ENCODE data around the gene KRT14. TPM values are rescaled to one million over a fixed set of nuclear protein-coding genes. Genes with fewer than 3 reads are reported as not detected.
A peak's percentile ranks its signal among the peaks of the same experiment; 100 is the strongest.
"Not testable (repeated sequence)": the region's sequence is repeated elsewhere in the genome, so short reads cannot be mapped to it uniquely, and the experiment has no call there.

KRT14 gene
- total RNA-seq, 1 donor from 2014 or later = 0.85 TPM

- DNase-seq = no peak
These were observed 40.8 kb downstream of the KRT14 start for GRCh38 chr17:41545829-41546410.

DNA sequence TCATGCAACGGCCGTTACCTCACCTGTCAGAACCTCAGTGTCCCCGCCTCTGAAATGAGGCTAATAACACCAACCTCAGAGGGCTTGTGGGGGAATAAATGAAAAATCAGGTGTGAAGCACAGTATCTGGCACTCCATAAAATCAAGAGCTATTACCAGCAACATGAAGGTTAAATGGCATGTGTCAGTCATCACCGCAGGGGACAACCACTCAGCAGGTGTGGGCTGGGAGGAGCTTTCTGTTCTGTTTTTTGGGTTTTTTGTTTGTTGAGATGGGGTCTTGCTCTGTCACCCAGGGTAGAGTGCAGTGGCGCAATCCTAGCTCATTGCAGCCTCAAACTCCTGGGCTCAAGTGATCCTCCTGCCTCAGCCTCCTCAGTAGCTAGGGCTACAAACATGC lies 41.8 kb downstream of the KRT14 start:
- DNase-seq = no peak

DNA sequence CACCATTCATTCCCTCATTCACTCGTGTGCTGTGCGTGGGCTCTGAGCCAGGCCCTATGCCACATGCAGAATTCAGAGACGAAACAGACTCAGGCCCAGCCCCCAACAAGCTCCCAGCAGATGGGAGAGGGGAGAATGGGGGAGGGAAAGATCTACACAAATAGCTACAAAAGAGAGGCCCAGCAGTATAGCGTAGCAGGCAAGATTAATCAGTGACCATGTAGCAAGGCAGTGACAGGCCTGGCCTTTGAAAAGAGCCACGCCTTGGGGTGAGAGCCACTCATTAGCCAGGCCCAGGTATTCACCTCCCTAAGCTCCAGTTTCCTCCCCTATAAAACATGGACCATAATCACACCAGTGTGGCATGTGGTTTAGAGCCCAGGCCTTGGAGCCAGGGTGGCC lies 42.2 kb downstream of the KRT14 start:
- DNase-seq = no peak

DNA sequence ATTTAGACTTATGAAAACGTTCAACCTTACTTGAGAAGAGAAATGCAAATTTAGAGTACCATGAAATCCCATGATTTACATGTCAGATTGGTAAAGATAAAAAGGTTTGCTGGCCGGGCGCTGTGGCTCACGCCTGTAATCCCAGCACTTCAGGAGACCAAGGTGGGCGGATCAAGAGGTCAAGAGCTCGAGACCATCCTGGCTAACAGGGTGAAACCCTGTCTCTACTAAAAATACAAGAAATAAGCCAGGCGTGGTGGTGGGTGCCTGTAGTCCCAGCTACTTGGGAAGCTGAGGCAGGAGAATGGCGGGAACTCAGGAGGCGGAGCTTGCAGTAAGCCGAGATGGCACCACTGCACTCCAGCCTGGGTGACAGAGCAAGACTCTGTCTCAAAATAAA lies 43.9 kb downstream of the KRT14 start:
- not testable (repeated sequence) for DNase-seq

DNA sequence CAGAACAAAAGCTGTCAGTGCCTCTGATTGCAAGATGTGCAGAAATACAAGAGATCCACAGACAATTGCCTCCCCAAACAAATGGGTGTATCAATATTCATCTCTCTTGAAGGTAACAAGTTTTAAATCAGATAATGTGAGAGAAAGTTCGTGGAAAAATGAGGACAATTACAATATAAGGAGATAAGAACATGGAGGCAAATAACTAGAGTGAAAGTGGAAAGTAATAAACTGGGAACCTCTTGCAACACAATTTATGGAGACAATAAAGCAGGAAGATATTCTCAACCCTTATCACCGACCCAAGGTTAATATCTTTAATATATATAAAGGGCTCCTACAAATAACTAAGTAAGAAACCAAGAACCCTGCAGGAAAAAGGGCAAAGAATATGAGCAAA lies 44.3 kb downstream of the KRT14 start:
- DNase-seq = no peak

DNA sequence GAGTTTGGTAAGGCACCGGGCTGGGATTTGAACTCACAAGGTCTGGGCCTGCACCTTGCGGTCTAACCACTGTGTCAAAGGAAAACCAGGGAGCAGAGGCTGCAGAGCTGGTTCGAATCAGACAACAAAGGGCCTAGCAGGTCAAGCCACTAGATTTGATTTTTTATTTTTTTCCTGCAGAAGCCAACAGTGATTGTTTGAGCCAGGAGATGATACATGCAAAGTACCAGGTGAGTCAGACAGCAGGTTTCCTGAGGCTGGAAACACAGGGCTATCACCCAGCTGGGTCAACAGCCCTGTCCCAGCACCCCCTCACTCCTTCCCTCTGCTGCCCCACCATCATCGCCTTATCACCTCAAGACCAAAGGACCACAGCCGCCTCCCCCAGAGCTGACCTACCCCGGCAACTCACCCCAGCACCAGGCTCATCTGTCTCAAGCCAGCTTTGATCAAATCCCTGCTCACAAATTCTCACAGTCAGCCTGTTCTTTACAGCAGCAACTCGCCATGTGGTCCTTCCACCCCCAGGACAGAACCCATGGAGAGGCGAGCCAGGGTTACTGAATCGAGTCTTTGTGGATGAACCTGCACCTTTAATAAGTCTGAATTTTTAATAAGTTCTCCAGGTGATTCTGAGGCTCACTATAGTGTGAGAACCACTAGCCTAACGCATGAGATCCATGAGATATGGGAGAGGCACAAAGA lies 45.6 kb downstream of the KRT14 start:
- peak; percentile 50 for DNase-seq

GRCh38 chr17:41539979-41540701 lies 46.6 kb downstream of the KRT14 start:
- DNase-seq = no peak

GRCh38 chr17:41539071-41539492 lies 47.6 kb downstream of the KRT14 start:
- DNase-seq = no peak

GRCh38 chr17:41538565-41538991 lies 48.1 kb downstream of the KRT14 start:
- no peak for DNase-seq

DNA sequence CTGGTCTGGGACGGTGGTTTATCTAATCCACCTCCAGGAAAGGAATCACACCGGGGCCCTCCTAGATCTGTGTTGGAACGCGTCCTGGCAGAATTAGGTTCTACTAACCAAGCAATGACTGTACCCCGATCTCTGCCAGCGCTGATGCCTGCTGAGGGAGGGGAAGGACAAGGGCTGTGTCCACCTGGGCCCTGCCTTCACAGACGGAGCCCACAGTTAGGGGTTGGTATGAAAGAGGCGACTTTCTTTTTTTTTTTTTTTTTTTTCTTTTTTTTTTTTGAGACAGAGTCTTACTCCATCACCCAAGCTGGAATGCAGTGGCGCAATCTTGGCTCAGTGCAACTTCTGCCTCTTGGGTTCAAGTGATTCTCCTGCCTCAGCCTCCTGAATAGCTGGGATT lies 48.7 kb downstream of the KRT14 start:
- no peak for DNase-seq

DNA sequence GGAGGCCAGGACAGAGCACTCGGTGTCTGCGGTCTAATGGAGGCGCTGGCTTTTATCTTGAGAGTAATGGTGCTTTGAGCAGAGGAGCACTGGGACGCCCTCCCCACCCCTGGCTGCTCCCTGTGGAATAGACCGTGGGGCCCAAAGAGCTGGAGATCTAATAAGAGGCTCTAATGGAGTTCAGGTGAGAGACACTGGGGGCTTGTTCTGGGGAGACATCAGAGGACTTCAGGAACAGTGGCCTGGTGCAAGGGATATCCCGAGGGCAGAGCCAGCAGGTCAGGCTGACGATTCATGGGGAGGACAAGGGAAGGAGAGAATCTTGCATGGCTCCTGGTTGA lies 49.1 kb downstream of the KRT14 start:
- no peak for DNase-seq

DNA sequence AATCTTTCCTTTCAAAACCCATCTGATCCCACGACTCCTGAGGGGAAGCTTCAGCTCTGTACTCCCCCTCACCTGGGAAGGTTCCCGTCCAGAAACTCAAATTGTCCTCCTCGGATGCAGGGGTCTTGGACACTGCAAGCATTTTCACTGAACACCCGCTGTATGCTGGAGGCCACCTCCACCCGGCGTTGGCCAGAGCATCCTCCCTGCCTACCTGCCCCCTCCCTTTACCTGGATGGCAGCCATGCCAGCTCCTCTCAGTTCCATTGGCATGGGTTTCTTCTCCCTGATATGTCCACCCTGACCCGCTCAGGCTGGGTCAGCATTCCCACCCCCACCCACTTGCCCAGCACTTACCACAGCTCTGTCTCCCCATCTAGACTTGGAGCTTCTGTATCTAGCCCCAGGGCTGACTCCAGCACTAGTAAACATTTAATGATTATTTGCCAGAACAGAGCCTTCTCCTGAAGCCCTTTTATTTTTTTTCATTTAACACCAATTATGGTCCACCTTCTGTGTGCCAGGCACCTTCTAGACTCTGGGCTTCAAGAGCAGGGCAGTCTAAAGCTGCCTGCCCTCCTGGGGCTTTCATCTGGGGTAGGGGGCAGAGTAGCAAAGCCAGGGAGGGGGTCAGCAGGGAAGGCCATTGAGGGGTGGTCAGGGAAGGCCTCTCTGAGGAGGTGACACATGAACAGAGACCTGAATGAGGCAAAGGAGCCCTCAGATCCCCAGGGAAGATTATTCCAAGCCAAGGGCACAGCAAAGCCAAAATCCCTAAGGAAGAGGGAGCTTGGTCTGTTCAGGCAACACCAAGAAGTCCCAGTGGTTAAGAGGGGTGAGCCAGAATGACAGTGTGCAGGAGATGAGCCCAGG lies 49.7 kb downstream of the KRT14 start:
- no peak for DNase-seq

DNA sequence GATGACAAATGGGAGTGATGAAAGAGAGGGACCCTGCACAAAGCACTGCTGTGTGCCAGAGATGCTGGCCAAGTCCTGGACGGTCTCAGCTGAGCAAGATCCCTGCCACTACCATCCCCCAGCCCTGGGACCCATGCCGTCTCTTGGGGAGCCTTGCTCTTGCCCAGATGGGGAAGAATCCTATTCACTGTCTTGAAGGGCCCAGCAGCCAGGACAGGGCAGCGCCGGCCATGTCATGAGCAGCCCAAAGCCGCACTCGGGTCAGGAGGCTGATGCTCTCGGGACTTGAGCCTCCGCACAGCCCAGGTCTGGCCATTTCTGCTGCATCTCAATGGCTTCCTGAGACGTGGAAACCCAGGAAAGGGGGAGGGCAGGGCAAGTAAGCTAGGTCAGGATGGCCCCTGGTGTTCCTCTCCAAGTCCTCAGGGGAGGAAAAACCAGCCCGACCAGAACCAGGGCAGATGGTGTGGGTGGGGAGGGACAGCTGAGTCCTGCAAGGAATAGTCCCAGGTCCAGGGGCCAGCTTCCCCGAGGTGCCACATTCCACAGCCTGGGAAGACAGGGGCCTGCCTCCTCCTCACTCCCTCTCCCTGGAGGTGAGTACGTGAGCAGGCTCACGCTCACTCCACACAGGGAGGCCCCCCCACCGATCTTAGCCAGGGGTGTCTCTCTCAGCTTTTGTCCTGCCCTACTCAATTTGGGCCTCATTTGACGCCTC lies 50.8 kb downstream of the KRT14 start:
- no peak for DNase-seq

- DNase-seq = no peak
These were observed 51.7 kb downstream of the KRT14 start for GRCh38 chr17:41534899-41535546.

DNA sequence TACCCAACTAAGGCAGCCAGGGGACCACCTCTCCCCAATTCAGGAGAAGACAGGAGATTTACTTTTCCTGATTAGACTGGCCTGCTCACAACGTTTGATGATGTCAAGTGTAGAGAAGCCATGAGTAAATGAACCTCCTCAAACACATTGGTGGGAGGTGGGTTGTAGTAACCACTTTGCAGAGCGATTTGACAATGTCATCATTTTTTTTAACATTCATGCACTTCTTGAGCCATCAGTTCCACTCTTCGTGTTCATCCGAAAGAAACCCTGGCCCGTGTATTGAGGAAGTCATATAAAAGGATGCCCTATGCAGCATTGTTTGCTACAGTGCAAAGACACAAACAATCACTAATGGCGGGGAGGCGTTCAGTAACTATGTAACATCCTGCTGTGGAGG lies 53.1 kb downstream of the KRT14 start:
- DNase-seq = no peak

DNA sequence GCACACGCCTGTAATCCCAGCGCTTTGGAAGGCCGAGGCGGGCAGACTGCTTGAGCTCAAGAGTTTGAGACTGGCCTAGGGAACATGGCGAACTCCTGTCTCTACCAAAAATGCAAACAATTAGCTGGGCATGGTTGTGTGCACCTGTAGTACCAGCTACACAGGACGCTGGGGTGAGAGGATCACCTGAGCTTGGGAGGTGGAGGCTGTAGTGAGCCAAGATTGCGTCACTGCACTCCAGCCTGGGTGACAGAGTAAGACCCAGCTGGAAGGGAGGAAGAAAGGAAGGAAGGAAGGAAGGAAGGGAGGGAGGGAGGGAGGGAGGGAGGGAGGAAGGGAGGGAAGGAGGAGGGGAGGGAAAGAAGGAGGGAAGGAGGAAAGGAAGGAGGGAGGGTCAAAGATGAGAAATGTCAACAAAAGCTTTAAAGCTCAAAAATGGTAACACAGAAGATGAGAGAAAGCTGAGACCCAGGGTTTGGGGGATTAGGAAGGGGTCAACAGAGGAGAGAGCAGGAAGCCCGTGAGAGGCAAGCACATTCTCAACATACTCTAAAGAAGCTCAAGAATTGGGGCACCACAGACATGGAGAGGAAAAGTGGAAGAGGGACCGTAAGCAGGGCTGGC lies 53.6 kb downstream of the KRT14 start:
- no peak for DNase-seq

Other genes starting within 250 kb of the KRT14 start
- gene KRT33A, start 236.1 kb downstream of the KRT14 start, total RNA-seq = not detected in 2 replicates
- not detected in 2 replicates for gene KRT33B, start 217.1 kb downstream of the KRT14 start, total RNA-seq
- 0.51 TPM in 1 of 2 replicates, not detected in the other for gene KRT34, start 204.6 kb downstream of the KRT14 start, total RNA-seq
- not detected in 2 replicates for gene KRT31, start 189.3 kb downstream of the KRT14 start, total RNA-seq
- not detected in 2 replicates for gene KRT37, start 162.3 kb downstream of the KRT14 start, total RNA-seq
- gene KRT38, start 145.9 kb downstream of the KRT14 start, total RNA-seq = not detected in 2 replicates
- not detected in 2 replicates for gene KRT32, start 119.5 kb downstream of the KRT14 start, total RNA-seq
- not detected in 2 replicates for gene KRT35, start 105.7 kb downstream of the KRT14 start, total RNA-seq
- gene KRT36, start 97.0 kb downstream of the KRT14 start, total RNA-seq = 0.14 and 0.17 TPM in 2 replicates
- gene KRT13, start 81.3 kb downstream of the KRT14 start, total RNA-seq = not detected in 2 replicates
- gene KRT15, start 68.0 kb downstream of the KRT14 start, total RNA-seq = 0.51 TPM in 2 replicates
- gene KRT19, start 58.6 kb downstream of the KRT14 start, total RNA-seq = 10.7 and 10.9 TPM in 2 replicates
- not detected in 2 replicates for gene KRT9, start 14.8 kb downstream of the KRT14 start, total RNA-seq
- 0.28 and 0.51 TPM in 2 replicates for gene KRT16, start 25.9 kb upstream of the KRT14 start, total RNA-seq
- gene KRT17, start 37.7 kb upstream of the KRT14 start, total RNA-seq = 2.0 and 3.7 TPM in 2 replicates
- gene EIF1, start 102.0 kb upstream of the KRT14 start, total RNA-seq = 93.3 and 128 TPM in 2 replicates
- not detected in 2 replicates for gene GAST, start 125.4 kb upstream of the KRT14 start, total RNA-seq
- 0.23 and 0.68 TPM in 2 replicates for gene HAP1, start 147.7 kb upstream of the KRT14 start, total RNA-seq
- 416 and 862 TPM in 2 replicates for gene JUP, start 199.8 kb upstream of the KRT14 start, total RNA-seq
- 65.4 and 79.3 TPM in 2 replicates for gene P3H4, start 225.1 kb upstream of the KRT14 start, total RNA-seq
- 186 and 244 TPM in 2 replicates for gene FKBP10, start 226.1 kb upstream of the KRT14 start, total RNA-seq
- 53.0 and 102 TPM in 2 replicates for gene NT5C3B, start 249.3 kb upstream of the KRT14 start, total RNA-seq